ENCODE results near the gene PCSK6.

PCSK6 gene

GRCh38 chr15:101309436-101310160 is 179.9 kb downstream of the PCSK6 start:
- no peaks in the 10 kb centered on the region for H3K9me3 Mint-ChIP-seq
- H3K36me3 Mint-ChIP-seq: no peaks in the 10 kb centered on the region
- ATAC-seq (no peak), DNase-seq (ENCODE audit: low spot score in 2 of 2) (no peak)
- no peak overlapping the region for H3K4me3 Mint-ChIP-seq
- no peak overlapping the region for H3K27ac Mint-ChIP-seq
- H3K4me1 Mint-ChIP-seq: no peaks in the 10 kb centered on the region

- DNase-seq (ENCODE audit: low spot score in 2 of 2): no peak
- Mint-ChIP-seq H3K4me1 (no peaks in the 10 kb centered on the region), H3K27ac (no peak overlapping the region), H3K36me3 (no peaks in the 10 kb centered on the region), H3K4me3 (no peak overlapping the region), H3K9me3 (no peaks in the 10 kb centered on the region)
- no peak for ATAC-seq
Observed at GRCh38 chr15:101308604-101309435, 180.7 kb downstream of the PCSK6 start.

GRCh38 chr15:101307897-101308603 is 181.5 kb downstream of the PCSK6 start:
- Mint-ChIP-seq H3K36me3 (no peaks in the 10 kb centered on the region), H3K9me3 (no peaks in the 10 kb centered on the region), H3K27ac (no peak overlapping the region), H3K4me3 (no peak overlapping the region), H3K4me1 (no peaks in the 10 kb centered on the region)
- ATAC-seq: no peak
- DNase-seq (ENCODE audit: low spot score in 2 of 2): no peak

- H3K36me3 Mint-ChIP-seq: no peaks in the 10 kb centered on the region
- ATAC-seq (no peak), DNase-seq (ENCODE audit: low spot score in 2 of 2) (no peak)
- H3K4me3 Mint-ChIP-seq: no peak overlapping the region
- no peaks in the 10 kb centered on the region for H3K4me1 Mint-ChIP-seq
- H3K9me3 Mint-ChIP-seq: no peaks in the 10 kb centered on the region
- H3K27ac Mint-ChIP-seq: no peak overlapping the region
Observed at GRCh38 chr15:101307048-101307896, 182.2 kb downstream of the PCSK6 start.

- Mint-ChIP-seq H3K4me1 (no peaks in the 10 kb centered on the region), H3K36me3 (no peaks in the 10 kb centered on the region), H3K4me3 (no peak overlapping the region), H3K9me3 (no peaks in the 10 kb centered on the region), H3K27ac (no peak overlapping the region)
- no peak for DNase-seq (ENCODE audit: low spot score in 2 of 2)
- ATAC-seq: no peak
Observed at GRCh38 chr15:101306341-101307047, 183.0 kb downstream of the PCSK6 start.

GRCh38 chr15:101305820-101306255 is 183.7 kb downstream of the PCSK6 start:
- ATAC-seq (no peak), DNase-seq (ENCODE audit: low spot score in 2 of 2) (no peak)
- Mint-ChIP-seq H3K27ac (no peak overlapping the region), H3K4me3 (no peak overlapping the region), H3K4me1 (no peaks in the 10 kb centered on the region), H3K9me3 (no peaks in the 10 kb centered on the region), H3K36me3 (no peaks in the 10 kb centered on the region)

GRCh38 chr15:101303408-101303807 is 186.1 kb downstream of the PCSK6 start:
- ATAC-seq (no peak), DNase-seq (ENCODE audit: low spot score in 2 of 2) (no peak)
- no peak overlapping the region for H3K27ac Mint-ChIP-seq
- H3K4me1 Mint-ChIP-seq: no peaks in the 10 kb centered on the region
- no peaks in the 10 kb centered on the region for H3K36me3 Mint-ChIP-seq
- H3K4me3 Mint-ChIP-seq: no peak overlapping the region
- no peaks in the 10 kb centered on the region for H3K9me3 Mint-ChIP-seq

- peaks cover 39% of the 10 kb centered on the region for H3K36me3 Mint-ChIP-seq
- no peaks in the 10 kb centered on the region for H3K9me3 Mint-ChIP-seq
- DNase-seq (ENCODE audit: low spot score in 2 of 2) (no peak), ATAC-seq (no peak)
- peak overlapping the region; percentile 96 for H3K4me3 Mint-ChIP-seq
- H3K4me1 Mint-ChIP-seq: peaks cover 24% of the 10 kb centered on the region
- H3K27ac Mint-ChIP-seq: peak overlapping the region; percentile 96
Observed at GRCh38 chr15:101296418-101297405, 192.8 kb downstream of the PCSK6 start.

- DNase-seq (ENCODE audit: low spot score in 2 of 2) (peak in 1 of 2 donors; percentile 57), ATAC-seq (no peak)
- H3K36me3 Mint-ChIP-seq: peaks cover 49% of the 10 kb centered on the region
- peak overlapping the region; percentile 96 for H3K27ac Mint-ChIP-seq
- H3K4me1 Mint-ChIP-seq: peaks cover 24% of the 10 kb centered on the region
- peak overlapping the region; percentile 96 for H3K4me3 Mint-ChIP-seq
- no peaks in the 10 kb centered on the region for H3K9me3 Mint-ChIP-seq
Observed at GRCh38 chr15:101295607-101296161, 193.8 kb downstream of the PCSK6 start.

- Mint-ChIP-seq H3K4me3 (peak within 1 kb of the TSS; percentile 96), H3K36me3 (peaks cover 56% of the 10 kb centered on the region), H3K4me1 (peaks cover 24% of the 10 kb centered on the region), H3K27ac (peak within 1 kb of the TSS; percentile 96), H3K9me3 (no peaks in the 10 kb centered on the region)
- DNase-seq (ENCODE audit: low spot score in 2 of 2) (peak; percentile 97 to 99), ATAC-seq (peak; percentile 92)
Observed at GRCh38 chr15:101294731-101295606, 194.5 kb downstream of the PCSK6 start, which contains the start of gene SNRPA1. TSS of gene SNRPA1 (minus strand) at chr15:101295248. CDS start at chr15:101295178, 70 bp downstream.

GRCh38 chr15:101293122-101293521 is 196.4 kb downstream of the PCSK6 start:
- Mint-ChIP-seq H3K27ac (peak overlapping the region; percentile 96), H3K36me3 (peaks cover 75% of the 10 kb centered on the region), H3K9me3 (no peaks in the 10 kb centered on the region), H3K4me1 (peaks cover 39% of the 10 kb centered on the region), H3K4me3 (peak overlapping the region; percentile 96)
- ATAC-seq (no peak), DNase-seq (ENCODE audit: low spot score in 2 of 2) (no peak)

- H3K27ac Mint-ChIP-seq: no peak overlapping the region
- no peak for DNase-seq (ENCODE audit: low spot score in 2 of 2)
- peak; percentile 56 for ATAC-seq
Observed at GRCh38 chr15:101288905-101289513, 200.5 kb downstream of the PCSK6 start.

More at GRCh38 chr15:101288905-101289513, 200.5 kb downstream of the PCSK6 start:
- H3K36me3 Mint-ChIP-seq: peaks cover 100% of the 10 kb centered on the region
- no peaks in the 10 kb centered on the region for H3K9me3 Mint-ChIP-seq
- H3K4me3 Mint-ChIP-seq: no peak overlapping the region
- H3K4me1 Mint-ChIP-seq: peaks cover 32% of the 10 kb centered on the region

Data from stimulated activated effector memory CD8-positive, alpha-beta T cell treated with anti-CD3 and anti-CD28 coated beads, Interleukin-12 subunit alpha, Interleukin-12 subunit beta, amount 100 ng/mL, for 72 hours (primary cell).